Adrenal gland (tissue), 5 donors: ENCODE results near the gene GYG2.

Experiments
- CTCF ChIP-seq, 6 experiments: fragments of 450-650 bp in 4 of 6; fragments of 200-600 bp in 2 of 6; sonication (generic) in 1 of 6; IDR thresholded peaks; 1 replicate in 5 of 6; 2 replicates in 1 of 6; pipeline versions ENCODE4 v1.5.1 to v1.8.0; 2016 to 2021; ENCODE audit warnings: antibody characterized with exemption in 6 of 6, mild to moderate bottlenecking in 2 of 6, moderate library complexity in 1 of 6
- POLR2A ChIP-seq, 2 donors: fragments of 450-650 bp; IDR thresholded peaks; one replicate each; pipeline ENCODE4 v1.6.1; 2017; ENCODE audit warnings: antibody characterized with exemption in 2 of 2, mild to moderate bottlenecking in 2 of 2, moderate library complexity in 1 of 2
- donor health status: DM: no; HTN: no; CAD: no.

GRCh38 chrX:2928191-2928582 is 99.5 kb downstream of the GYG2 start:
- TF ChIP-seq CTCF (IDR thresholded peaks at IDR 0.05) (no peak), POLR2A (IDR thresholded peaks at IDR 0.05) (no peak)
